Right atrium auricular region (tissue), 2 donors: Measurements from ENCODE around the gene INS. TPM values are rescaled to one million over a fixed set of nuclear protein-coding genes. Genes with fewer than 3 reads are reported as not detected.

Experiments used
- DNase-seq: peaks from one replicate; pipeline ENCODE4 v3.0.0-alpha.2; 2019; ENCODE audit warnings: low spot score
- H3K27ac ChIP-seq, 2 donors: fragments of 200-600 bp; sonication (generic); 1 replicate in 1 of 2; 2 replicates in 1 of 2; pipeline ENCODE4 v1.5.1; 2016 to 2019
- H3K27me3 ChIP-seq, 2 donors: fragments of 200-600 bp; sonication (generic); one replicate each; pipeline versions ENCODE4 v1.5.1 to v1.6.0; 2017 to 2019
- H3K36me3 ChIP-seq: fragments of 200-600 bp; sonication (generic); one replicate; pipeline ENCODE4 v1.5.1; 2016
- H3K4me1 ChIP-seq, 2 donors: fragments of 200-600 bp; sonication (generic); one replicate each; pipeline versions ENCODE4 v1.5.1 to v1.6.0; 2017 to 2019
- H3K4me3 ChIP-seq, 2 donors: fragments of 200-600 bp; sonication (generic); 1 replicate in 1 of 2; 2 replicates in 1 of 2; pipeline ENCODE4 v1.5.1; 2017 to 2019; ENCODE audit warnings: mild to moderate bottlenecking in 1 of 2, moderate library complexity in 1 of 2
- H3K9me3 ChIP-seq, 2 donors: fragments of 200-600 bp; sonication (generic); one replicate each; pipeline ENCODE4 v1.5.1; 2019
- CTCF ChIP-seq, 2 donors: fragments of 200-600 bp; sonication (generic); IDR thresholded peaks; one replicate each; pipeline ENCODE4 v1.5.1; 2019; ENCODE audit warnings: antibody characterized with exemption in 2 of 2
- total RNA-seq, 2 donors: library from RNA; depleted of rRNA; stranded (reverse); fragments of >200 nt; gene quantifications; one replicate each; pipeline ENCODE4 v1.1.0, GENCODE V29; 2016

INS gene
- total RNA-seq, 2 donors from 2014 or later: not detected

DNA sequence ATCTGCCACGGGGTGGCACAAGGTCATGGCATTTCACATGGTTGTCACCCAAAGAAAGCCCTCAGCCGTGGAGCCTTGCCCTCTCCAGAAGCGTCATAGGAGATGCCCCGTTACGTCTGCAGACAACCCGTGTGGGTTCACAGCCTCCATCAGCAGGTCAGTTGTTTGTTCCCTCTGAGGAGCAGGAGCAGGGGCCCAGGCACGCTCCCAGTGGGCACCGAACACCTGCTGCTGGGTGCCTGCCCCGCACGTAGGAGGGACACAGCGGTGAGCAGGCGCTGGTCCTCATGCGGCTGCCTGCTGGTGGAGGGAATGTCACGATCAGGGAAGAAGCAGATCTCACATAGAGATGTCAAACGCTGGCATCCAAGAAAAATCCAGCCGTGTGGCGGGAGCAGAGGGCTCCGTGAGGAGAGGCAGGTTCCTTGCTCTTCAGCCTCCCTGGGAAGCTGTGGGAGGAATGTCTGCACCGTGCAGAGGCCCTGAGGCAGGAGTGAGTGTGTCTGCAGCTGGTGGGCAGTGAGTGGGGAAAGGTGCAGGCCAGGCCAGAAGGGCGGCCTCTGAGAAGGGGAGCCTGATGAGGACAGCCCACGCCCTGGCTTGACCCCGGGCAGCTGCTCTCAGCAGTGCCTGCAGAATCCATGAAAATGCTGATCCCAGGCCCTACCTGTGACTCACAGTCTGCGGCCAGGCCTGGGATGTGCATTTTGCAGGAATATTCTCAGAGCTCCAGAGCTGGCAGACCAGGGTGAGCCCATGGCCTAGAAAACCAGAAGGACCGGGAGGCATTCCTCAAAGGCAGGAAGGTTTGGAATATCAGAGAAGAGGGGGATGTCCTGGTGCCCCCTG lies 47.0 kb upstream of the INS start:
- TF ChIP-seq CTCF (IDR thresholded peaks at IDR 0.05): no peak
- no peaks in the 10 kb centered on the region for H3K9me3 ChIP-seq
- H3K27ac ChIP-seq: no peak overlapping the region
- H3K27me3 ChIP-seq: no peaks in the 10 kb centered on the region
- H3K4me3 ChIP-seq: no peak overlapping the region
- peak; percentile 42 for DNase-seq
- H3K4me1 ChIP-seq: no peaks in the 10 kb centered on the region
- no peaks in the 10 kb centered on the region for H3K36me3 ChIP-seq

DNA sequence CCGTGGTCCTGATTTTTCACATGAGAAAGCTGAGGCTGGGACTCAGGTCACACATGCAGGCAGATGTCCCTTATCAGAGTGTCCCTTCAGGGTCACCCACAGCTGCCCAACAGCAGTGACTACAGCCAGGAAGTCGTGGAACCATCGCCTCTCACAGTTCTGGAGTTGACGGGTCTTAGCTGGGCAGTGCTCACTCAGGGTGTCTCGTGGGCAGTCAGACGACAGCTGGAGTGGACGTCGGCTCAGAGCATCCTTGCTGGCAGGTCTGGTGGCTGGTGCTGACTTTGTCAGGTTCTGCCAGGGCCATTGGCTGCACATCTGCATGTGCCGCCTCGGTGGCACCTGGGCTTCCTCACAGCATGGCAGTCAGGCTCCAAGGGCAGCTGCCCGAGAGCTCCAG lies 46.2 kb upstream of the INS start:
- peak; percentile 40 for DNase-seq
- H3K27ac ChIP-seq: no peak overlapping the region
- H3K9me3 ChIP-seq: no peaks in the 10 kb centered on the region
- TF ChIP-seq CTCF (IDR thresholded peaks at IDR 0.05): no peak
- no peaks in the 10 kb centered on the region for H3K4me1 ChIP-seq
- H3K36me3 ChIP-seq: no peaks in the 10 kb centered on the region
- no peaks in the 10 kb centered on the region for H3K27me3 ChIP-seq
- no peak overlapping the region for H3K4me3 ChIP-seq

- Histone ChIP-seq H3K27ac (no peak overlapping the region), H3K27me3 (no peaks in the 10 kb centered on the region), H3K4me1 (no peaks in the 10 kb centered on the region), H3K9me3 (no peaks in the 10 kb centered on the region), H3K36me3 (no peaks in the 10 kb centered on the region), H3K4me3 (no peak overlapping the region)
- TF ChIP-seq CTCF (IDR thresholded peaks at IDR 0.05): no peak
- no peak for DNase-seq
Measured at GRCh38 chr11:2205981-2206690, 45.1 kb upstream of the INS start.

DNA sequence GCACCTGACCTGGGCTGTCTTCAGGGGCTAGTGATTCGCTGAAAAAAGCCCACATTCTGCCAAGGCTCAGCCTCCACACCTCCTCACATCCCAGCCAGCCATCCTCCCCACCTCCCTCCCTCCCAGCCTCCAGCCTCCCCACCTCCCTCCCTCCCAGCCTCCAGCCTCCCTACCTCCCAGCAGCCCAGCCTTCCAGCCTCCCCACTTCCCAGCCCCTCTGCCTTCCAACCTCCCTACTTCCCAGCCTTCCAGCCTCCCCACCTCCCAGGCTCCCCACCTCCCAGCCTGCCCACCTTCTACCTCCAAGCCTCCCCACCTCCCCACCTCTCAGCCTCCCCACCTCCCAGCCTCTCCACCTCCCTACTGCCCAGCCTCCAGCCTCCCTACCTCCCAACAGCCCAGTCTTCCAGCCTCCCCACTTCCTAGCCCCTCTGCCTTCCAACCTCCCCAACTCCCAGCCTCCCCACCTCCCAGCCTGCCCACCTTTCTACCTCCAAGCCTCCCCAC lies 44.3 kb upstream of the INS start:
- Histone ChIP-seq H3K27me3 (no peaks in the 10 kb centered on the region), H3K4me1 (no peaks in the 10 kb centered on the region), H3K36me3 (no peaks in the 10 kb centered on the region), H3K4me3 (no peak overlapping the region), H3K27ac (no peak overlapping the region), H3K9me3 (no peaks in the 10 kb centered on the region)
- DNase-seq: no peak
- TF ChIP-seq CTCF (IDR thresholded peaks at IDR 0.05): no peak

- TF ChIP-seq CTCF (IDR thresholded peaks at IDR 0.05): no peak
- DNase-seq: no peak
Measured at GRCh38 chr11:2204361-2205213, 43.6 kb upstream of the INS start.

More at GRCh38 chr11:2204361-2205213, 43.6 kb upstream of the INS start:
- H3K4me1 ChIP-seq: no peaks in the 10 kb centered on the region
- H3K36me3 ChIP-seq: no peaks in the 10 kb centered on the region
- H3K4me3 ChIP-seq: no peak overlapping the region
- no peak overlapping the region for H3K27ac ChIP-seq
- no peaks in the 10 kb centered on the region for H3K9me3 ChIP-seq
- H3K27me3 ChIP-seq: no peaks in the 10 kb centered on the region
